ENCODE measurements around the gene MAT2B.

DNA sequence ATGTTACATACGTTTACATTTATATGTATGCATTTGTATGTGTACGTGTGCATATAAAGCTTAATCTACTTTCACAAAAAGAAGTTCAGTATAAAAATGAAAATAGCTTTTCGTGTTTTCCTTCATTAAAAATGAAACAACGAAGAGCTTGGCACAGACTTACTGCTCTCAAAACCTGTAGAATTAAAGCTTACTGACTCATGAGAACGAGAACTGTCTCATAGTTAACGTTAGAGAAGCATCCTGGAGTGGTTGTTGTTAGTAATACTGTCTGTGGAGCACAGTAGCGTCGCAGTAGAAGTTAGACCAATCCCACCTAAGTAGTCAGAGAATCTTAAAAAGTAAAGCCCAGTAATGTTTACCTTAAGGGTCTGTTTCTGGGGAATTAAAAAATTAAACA is 1.3 kb downstream of the MAT2B start:
- TF ChIP-seq, protein P1, sequence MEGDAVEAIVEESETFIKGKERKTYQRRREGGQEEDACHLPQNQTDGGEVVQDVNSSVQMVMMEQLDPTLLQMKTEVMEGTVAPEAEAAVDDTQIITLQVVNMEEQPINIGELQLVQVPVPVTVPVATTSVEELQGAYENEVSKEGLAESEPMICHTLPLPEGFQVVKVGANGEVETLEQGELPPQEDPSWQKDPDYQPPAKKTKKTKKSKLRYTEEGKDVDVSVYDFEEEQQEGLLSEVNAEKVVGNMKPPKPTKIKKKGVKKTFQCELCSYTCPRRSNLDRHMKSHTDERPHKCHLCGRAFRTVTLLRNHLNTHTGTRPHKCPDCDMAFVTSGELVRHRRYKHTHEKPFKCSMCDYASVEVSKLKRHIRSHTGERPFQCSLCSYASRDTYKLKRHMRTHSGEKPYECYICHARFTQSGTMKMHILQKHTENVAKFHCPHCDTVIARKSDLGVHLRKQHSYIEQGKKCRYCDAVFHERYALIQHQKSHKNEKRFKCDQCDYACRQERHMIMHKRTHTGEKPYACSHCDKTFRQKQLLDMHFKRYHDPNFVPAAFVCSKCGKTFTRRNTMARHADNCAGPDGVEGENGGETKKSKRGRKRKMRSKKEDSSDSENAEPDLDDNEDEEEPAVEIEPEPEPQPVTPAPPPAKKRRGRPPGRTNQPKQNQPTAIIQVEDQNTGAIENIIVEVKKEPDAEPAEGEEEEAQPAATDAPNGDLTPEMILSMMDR (IDR thresholded peaks at IDR 0.05; ENCODE audit: low read length): no peak
- TF ChIP-seq EZH2 (optimal IDR thresholded peaks at IDR 0.05; ENCODE audit: low read depth, low read length): no peak

All from MM.1S (cell line).